Endothelial cell of hepatic sinusoid (primary cell): ENCODE results near the gene SEMA6B.

Experiments used
- in situ Hi-C: cut with HindIII; loops from 2 replicates; pipeline ENCODE4 v1.10.0; 2017; ENCODE audit warnings: low sequenced_read_pairs

Gene SEMA6B

GRCh38 chr19:4533334-4533733 is 26.1 kb downstream of the SEMA6B start:
- in situ Hi-C loops: no loop called here

GRCh38 chr19:4531562-4532165 is 27.8 kb downstream of the SEMA6B start:
- in situ Hi-C loops: no loop called here

GRCh38 chr19:4529924-4530522 is 29.5 kb downstream of the SEMA6B start:
- in situ Hi-C loops: loop anchor here (10.0 kb wide), 1 partner anchor 115 kb away; no protein-coding TSS in a partner anchor

GRCh38 chr19:4528843-4529242 is 30.6 kb downstream of the SEMA6B start:
- in situ Hi-C loops: loop anchor here (10.0 kb wide), 1 partner anchor 116 kb away; no protein-coding TSS in a partner anchor

- in situ Hi-C loops: loop anchor here (10.0 kb wide), 1 partner anchor 117 kb away; no protein-coding TSS in a partner anchor
Measured at GRCh38 chr19:4527377-4527776, 32.1 kb downstream of the SEMA6B start.

GRCh38 chr19:4525563-4526002 is 33.9 kb downstream of the SEMA6B start:
- in situ Hi-C loops: loop anchor here (10.0 kb wide), 1 partner anchor 119 kb away; no protein-coding TSS in a partner anchor

GRCh38 chr19:4524808-4525562 is 34.5 kb downstream of the SEMA6B start:
- in situ Hi-C loops: loop anchor here (10.0 kb wide), 1 partner anchor 120 kb away; no protein-coding TSS in a partner anchor

GRCh38 chr19:4523306-4524110 is 36.0 kb downstream of the SEMA6B start:
- in situ Hi-C loops: loop anchor here (10.0 kb wide), 1 partner anchor 121 kb away; no protein-coding TSS in a partner anchor

GRCh38 chr19:4522291-4523002 is 37.0 kb downstream of the SEMA6B start:
- in situ Hi-C loops: loop anchor here (10.0 kb wide), 1 partner anchor 122 kb away; no protein-coding TSS in a partner anchor

- in situ Hi-C loops: loop anchor here (10.0 kb wide), 1 partner anchor 123 kb away; no protein-coding TSS in a partner anchor
Measured at GRCh38 chr19:4521888-4522242, 37.6 kb downstream of the SEMA6B start.

- in situ Hi-C loops: loop anchor here (10.0 kb wide), 1 partner anchor 123 kb away; no protein-coding TSS in a partner anchor
Measured at GRCh38 chr19:4521170-4521887, 38.2 kb downstream of the SEMA6B start.

GRCh38 chr19:4519521-4520277 is 39.8 kb downstream of the SEMA6B start:
- in situ Hi-C loops: loop anchor here (10.0 kb wide), 1 partner anchor 125 kb away; no protein-coding TSS in a partner anchor

- in situ Hi-C loops: no loop called here
Measured at GRCh38 chr19:4519172-4519496, 40.4 kb downstream of the SEMA6B start.

- in situ Hi-C loops: no loop called here
Measured at GRCh38 chr19:4518345-4519171, 40.9 kb downstream of the SEMA6B start, which contains the start of gene PLIN4. TSS of gene PLIN4 (minus strand) at chr19:4518486. CDS start at chr19:4518272, 214 bp downstream.

GRCh38 chr19:4517451-4518057 is 41.9 kb downstream of the SEMA6B start:
- in situ Hi-C loops: no loop called here

GRCh38 chr19:4516939-4517300 is 42.6 kb downstream of the SEMA6B start:
- in situ Hi-C loops: no loop called here

- in situ Hi-C loops: no loop called here
Measured at GRCh38 chr19:4516199-4516938, 43.1 kb downstream of the SEMA6B start.
